A549 (cell line): Measurements from ENCODE around the gene CCDC169.

Source experiments
- CTCF ChIP-seq: fragments of >200 bp; sonication (Bioruptor Twin); formaldehyde crosslinking; IDR thresholded peaks from 3 replicates; pipeline ENCODE4 v1.5.1; 2016
- E2F6 ChIP-seq: IDR thresholded peaks from 2 replicates; pipeline ENCODE4 v1.6.1; 2012; ENCODE audit warnings: low read depth, borderline replicate concordance
- ESRRA ChIP-seq: fragments of 150-350 bp; IDR thresholded peaks from 2 replicates; pipeline ENCODE4 v1.6.1; 2014; ENCODE audit warnings: mild to moderate bottlenecking, low read length, borderline replicate concordance
- HDAC2 ChIP-seq: fragments of 200-600 bp; sonication (generic); IDR thresholded peaks from 2 replicates; pipeline ENCODE4 v1.6.1; 2016
- MAX ChIP-seq: IDR thresholded peaks from 2 replicates; pipeline ENCODE4 v1.6.1; 2012
- MAZ ChIP-seq: fragments of 150-350 bp; IDR thresholded peaks from 2 replicates; pipeline ENCODE4 v1.6.1; 2014; ENCODE audit warnings: antibody characterized with exemption, low read depth, low read length, borderline replicate concordance
- POLR2A ChIP-seq: IDR thresholded peaks from 2 replicates; pipeline ENCODE4 v1.6.1; 2012; ENCODE audit warnings: mild to moderate bottlenecking, low read length
- RAD21 ChIP-seq, 2 experiments: fragments of >200 bp in 1 of 2; sonication (Bioruptor Twin) in 1 of 2; formaldehyde crosslinking in 1 of 2; IDR thresholded peaks in 1 of 2; conservative IDR thresholded peaks in 1 of 2; 2 replicates in 1 of 2; 3 replicates in 1 of 2; pipeline ENCODE4 v1.6.1; 2012 to 2018; ENCODE audit warnings: inconsistent platforms in 1 of 2
- RCOR1 ChIP-seq: fragments of 150-350 bp; IDR thresholded peaks from 2 replicates; pipeline ENCODE4 v1.6.1; 2014; ENCODE audit warnings: antibody characterized with exemption, low read length, low read depth
- RNF2 ChIP-seq: fragments of 200-600 bp; sonication (generic); IDR thresholded peaks from 2 replicates; pipeline ENCODE4 v1.6.1; 2016; ENCODE audit warnings: low read depth, mild to moderate bottlenecking, antibody characterized with exemption, moderate library complexity, borderline replicate concordance
- SREBF2 ChIP-seq: fragments of 450-650 bp; IDR thresholded peaks from 2 replicates; pipeline ENCODE4 v1.6.1; 2014; ENCODE audit warnings: mild to moderate bottlenecking, moderate library complexity
- TFCP2L1 ChIP-seq: fragments of 250-450 bp; sonication (Bioruptor Pico); IDR thresholded peaks from 2 replicates; pipeline ENCODE4 v1.5.0; 2021; ENCODE audit warnings: mild to moderate bottlenecking
- USF2 ChIP-seq: fragments of 450-650 bp; IDR thresholded peaks from 2 replicates; pipeline ENCODE4 v1.6.1; 2014; ENCODE audit warnings: antibody characterized with exemption
- ZFP36 ChIP-seq: fragments of 450-650 bp; IDR thresholded peaks from 2 replicates; pipeline ENCODE4 v1.6.1; 2014; ENCODE audit warnings: borderline replicate concordance; ENCODE audit not compliant: partially characterized antibody

GRCh38 chr13:36337938-36338641, 40.5 kb upstream of the CCDC169 start:
- TF ChIP-seq CTCF (no peak), POLR2A (no peak), ESRRA (no peak), TFCP2L1 (no peak), RAD21 (conservative IDR thresholded peaks at IDR 0.05 in 1 of 2, IDR thresholded peaks at IDR 0.05 in 1 of 2) (no peak), RNF2 (no peak), E2F6 (no peak), HDAC2 (no peak), SREBF2 (no peak), MAX (no peak), RCOR1 (no peak), USF2 (no peak), MAZ (no peak), ZFP36 (no peak)
